Muscle layer of duodenum (tissue), 2 donors: Measurements from ENCODE around the gene HS3ST6.

Experiments used
- H3K27ac ChIP-seq: one replicate; pipeline ENCODE4 v1.7.0; 2013; ENCODE audit warnings: mild to moderate bottlenecking, low read length
- H3K27me3 ChIP-seq: one replicate; pipeline ENCODE4 v1.7.0; 2013; ENCODE audit warnings: low read depth, mild to moderate bottlenecking, control low read depth, low read length
- H3K36me3 ChIP-seq, 2 donors: one replicate each; pipeline ENCODE4 v1.7.0; 2013; ENCODE audit warnings: low read length in 2 of 2, control low read depth in 1 of 2, mild to moderate bottlenecking in 1 of 2; ENCODE audit not compliant: insufficient read depth in 2 of 2, control insufficient read depth in 1 of 2
- H3K4me1 ChIP-seq, 2 donors: one replicate each; pipeline ENCODE4 v1.7.0; 2013; ENCODE audit warnings: low read length in 2 of 2, mild to moderate bottlenecking in 2 of 2, control low read depth in 1 of 2, moderate library complexity in 1 of 2; ENCODE audit not compliant: insufficient read depth in 2 of 2, control insufficient read depth in 1 of 2
- H3K4me3 ChIP-seq, 2 donors: one replicate each; pipeline ENCODE4 v1.7.0; 2013; ENCODE audit warnings: low read length in 2 of 2, low read depth in 1 of 2, mild to moderate bottlenecking in 1 of 2
- H3K9me3 ChIP-seq, 2 donors: one replicate each; pipeline ENCODE4 v1.7.0; 2013; ENCODE audit warnings: low read length in 2 of 2, control low read depth in 1 of 2, mild to moderate bottlenecking in 1 of 2; ENCODE audit not compliant: control insufficient read depth in 1 of 2
- donor health status: healthy.

HS3ST6 gene

DNA sequence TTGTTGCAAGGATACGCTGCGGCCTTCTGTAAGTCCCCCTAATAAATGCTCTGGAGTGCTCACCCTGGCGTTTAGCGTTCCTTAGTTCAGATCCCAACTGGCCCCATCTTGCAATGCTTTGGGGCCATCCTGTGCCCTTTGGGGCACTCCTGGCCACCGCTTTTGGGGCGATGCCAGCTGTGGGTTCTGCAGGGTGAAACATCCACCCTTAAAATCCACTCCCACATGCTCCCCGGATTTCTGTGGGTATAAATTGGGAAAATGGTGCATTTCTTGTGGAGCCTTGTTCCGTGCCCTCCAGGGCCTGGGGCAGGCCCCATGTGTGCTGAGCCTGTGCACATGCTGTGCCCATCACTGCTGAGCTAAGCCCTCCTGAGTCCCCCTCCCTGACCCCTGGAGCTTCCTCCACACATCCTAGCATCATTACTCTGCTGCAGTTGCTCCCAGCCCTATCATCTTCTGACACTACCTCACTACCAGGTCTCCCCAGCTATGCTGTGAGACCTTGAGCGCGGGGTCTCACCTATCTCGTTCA lies 18.8 kb upstream of the HS3ST6 start:
- Histone ChIP-seq H3K27ac (no peak overlapping the region), H3K27me3 (no peaks in the 10 kb centered on the region), H3K36me3 (peaks cover 16 to 40% of the 10 kb centered on the region in 2 donors), H3K9me3 (no peaks in the 10 kb centered on the region), H3K4me1 (peaks cover 7% of the 10 kb centered on the region in 2 donors), H3K4me3 (no peak overlapping the region)

- Histone ChIP-seq H3K27me3 (no peaks in the 10 kb centered on the region), H3K9me3 (no peaks in the 10 kb centered on the region), H3K4me3 (no peak overlapping the region), H3K27ac (no peak overlapping the region), H3K36me3 (peaks cover 7 to 13% of the 10 kb centered on the region in 2 donors), H3K4me1 (peaks cover 0 to 3% of the 10 kb centered on the region in 2 donors)
These were observed 15.0 kb upstream of the HS3ST6 start for GRCh38 chr16:1933097-1933661.

- H3K4me3 ChIP-seq, result no peak overlapping the region
- H3K27me3 ChIP-seq, result no peaks in the 10 kb centered on the region
- H3K36me3 ChIP-seq, result peaks cover 4 to 5% of the 10 kb centered on the region in 2 donors
- H3K4me1 ChIP-seq, result peaks cover 0 to 3% of the 10 kb centered on the region in 2 donors
- no peaks in the 10 kb centered on the region for H3K9me3 ChIP-seq
- H3K27ac ChIP-seq, result no peak overlapping the region
These were observed 14.1 kb upstream of the HS3ST6 start for GRCh38 chr16:1932050-1933028.

DNA sequence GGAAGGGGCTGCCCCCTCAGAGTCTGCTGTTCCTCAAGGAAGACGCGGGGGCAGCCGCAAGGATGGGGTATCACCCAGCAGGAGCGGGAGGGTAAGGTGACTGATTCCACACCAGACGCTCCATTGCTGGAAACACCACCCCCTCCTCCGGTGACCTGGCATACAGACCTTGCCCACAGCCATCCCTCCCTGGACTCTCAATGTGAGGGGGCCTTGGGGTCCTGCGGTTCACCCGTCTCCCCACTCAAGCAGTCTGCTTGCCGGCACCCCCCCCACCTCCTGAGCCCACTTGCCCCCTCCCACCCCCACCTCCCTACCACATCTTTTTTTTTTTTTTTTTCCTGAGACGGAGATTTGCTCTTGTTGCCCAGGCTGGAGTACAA lies 12.1 kb upstream of the HS3ST6 start:
- H3K4me3 ChIP-seq, result no peak overlapping the region
- no peaks in the 10 kb centered on the region for H3K36me3 ChIP-seq
- peaks cover 0 to 3% of the 10 kb centered on the region in 2 donors for H3K4me1 ChIP-seq
- H3K27me3 ChIP-seq, result no peaks in the 10 kb centered on the region
- no peak overlapping the region for H3K27ac ChIP-seq
- no peaks in the 10 kb centered on the region for H3K9me3 ChIP-seq

DNA sequence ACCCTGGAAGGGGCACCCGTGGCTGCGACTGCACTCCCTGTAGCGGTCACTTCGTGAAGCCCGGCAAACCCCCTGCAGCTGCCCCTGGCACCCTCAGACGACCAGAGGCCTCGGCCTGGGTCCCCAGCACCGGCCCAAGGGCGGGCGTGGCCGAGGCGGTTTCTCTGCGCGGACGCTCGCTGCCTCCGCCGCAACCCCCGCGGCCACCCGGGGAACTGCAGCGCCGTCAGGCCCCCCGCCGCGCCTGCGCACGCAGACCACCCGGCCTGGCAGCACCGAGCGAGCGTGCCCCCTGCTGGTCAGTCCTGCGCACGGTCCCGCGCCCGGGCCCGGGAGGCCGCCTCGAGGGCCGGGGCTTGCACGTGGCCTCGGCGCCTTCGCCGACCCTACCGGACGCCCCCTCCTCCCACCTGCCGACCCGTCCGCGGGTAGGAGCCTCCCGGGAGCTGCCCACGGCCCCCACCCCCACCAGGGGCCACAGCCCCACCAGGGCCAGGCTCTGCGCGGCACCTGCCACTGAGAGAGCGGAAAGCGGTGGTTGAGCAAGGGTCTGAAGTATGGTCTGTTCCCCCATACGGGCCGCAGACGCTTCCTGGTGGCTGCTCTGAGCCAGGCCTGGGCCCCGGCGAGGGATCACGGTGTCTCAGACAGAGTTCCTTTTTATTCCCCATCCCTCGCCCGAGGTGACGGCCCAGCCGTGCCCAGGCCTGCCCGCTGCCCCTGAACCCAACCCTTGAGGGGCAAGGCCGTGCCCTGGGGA lies 11.5 kb upstream of the HS3ST6 start:
- H3K4me1 ChIP-seq, result peaks cover 0 to 3% of the 10 kb centered on the region in 2 donors
- H3K27ac ChIP-seq, result no peak overlapping the region
- H3K27me3 ChIP-seq, result no peaks in the 10 kb centered on the region
- H3K36me3 ChIP-seq, result no peaks in the 10 kb centered on the region
- H3K4me3 ChIP-seq, result peak overlapping the region in 1 of 2 donors; percentile 77
- no peaks in the 10 kb centered on the region for H3K9me3 ChIP-seq

- Histone ChIP-seq H3K4me3 (peak overlapping the region; percentile 47 to 77), H3K27ac (no peak overlapping the region), H3K4me1 (peaks cover 0 to 3% of the 10 kb centered on the region in 2 donors)
These were observed 10.9 kb upstream of the HS3ST6 start for GRCh38 chr16:1929105-1929504.

DNA sequence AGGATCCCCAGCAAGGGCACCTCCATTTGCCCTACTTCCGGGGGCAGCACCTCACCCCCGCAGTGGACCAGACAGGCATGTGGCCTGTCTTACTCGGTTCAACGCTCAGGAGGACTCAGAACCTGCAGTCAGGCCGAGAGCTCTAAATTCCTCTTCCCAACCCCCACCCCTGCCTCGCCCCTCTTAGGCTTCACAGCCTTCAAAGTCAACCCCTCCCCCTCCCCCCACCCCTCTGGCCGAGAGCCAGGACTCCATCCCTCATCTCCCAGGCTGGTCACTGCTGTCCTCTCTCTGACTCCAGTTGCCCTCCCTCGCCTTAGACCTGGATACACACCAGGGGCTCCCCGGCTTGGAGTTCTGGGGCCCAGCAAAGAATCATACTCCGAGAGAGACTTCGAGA lies 8.1 kb upstream of the HS3ST6 start:
- Histone ChIP-seq H3K36me3 (no peaks in the 10 kb centered on the region), H3K27ac (no peak overlapping the region), H3K4me1 (peaks cover 0 to 10% of the 10 kb centered on the region in 2 donors), H3K9me3 (peaks cover 0 to 2% of the 10 kb centered on the region in 2 donors), H3K27me3 (peaks cover 15% of the 10 kb centered on the region), H3K4me3 (no peak overlapping the region)

More at GRCh38 chr16:1929105-1929504, 10.9 kb upstream of the HS3ST6 start:
- H3K36me3 ChIP-seq, result no peaks in the 10 kb centered on the region
- no peaks in the 10 kb centered on the region for H3K27me3 ChIP-seq
- no peaks in the 10 kb centered on the region for H3K9me3 ChIP-seq

DNA sequence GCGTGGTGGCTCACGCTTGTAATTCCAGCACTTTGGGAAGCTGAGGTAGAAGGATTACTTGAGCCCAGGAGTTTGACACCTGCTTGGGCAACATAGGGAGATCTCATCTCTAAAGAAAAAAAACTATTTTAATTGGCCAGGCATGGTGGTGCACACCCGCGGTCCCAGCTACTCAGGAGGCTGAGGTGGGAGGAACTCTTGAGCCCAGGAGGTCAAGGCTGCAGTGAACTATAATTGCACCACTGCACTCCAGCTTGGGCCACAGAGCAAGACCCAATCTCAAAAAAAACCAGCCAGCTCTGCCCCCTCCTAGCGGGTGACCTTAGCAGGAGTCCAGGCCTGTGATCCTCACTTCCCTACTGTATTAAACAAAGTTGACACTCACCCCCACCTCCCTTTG lies 5.9 kb upstream of the HS3ST6 start:
- Histone ChIP-seq H3K4me3 (no peak overlapping the region), H3K27me3 (peaks cover 37% of the 10 kb centered on the region), H3K36me3 (no peaks in the 10 kb centered on the region), H3K4me1 (peaks cover 0 to 8% of the 10 kb centered on the region in 2 donors), H3K9me3 (peaks cover 0 to 2% of the 10 kb centered on the region in 2 donors), H3K27ac (no peak overlapping the region)

- peaks cover 43% of the 10 kb centered on the region for H3K27me3 ChIP-seq
- H3K27ac ChIP-seq, result no peak overlapping the region
- peaks cover 0 to 9% of the 10 kb centered on the region in 2 donors for H3K4me1 ChIP-seq
- no peak overlapping the region for H3K4me3 ChIP-seq
- H3K36me3 ChIP-seq, result no peaks in the 10 kb centered on the region
- peaks cover 0 to 2% of the 10 kb centered on the region in 2 donors for H3K9me3 ChIP-seq
These were observed 5.3 kb upstream of the HS3ST6 start for GRCh38 chr16:1923299-1924034.

GRCh38 chr16:1922357-1922756 lies 4.1 kb upstream of the HS3ST6 start:
- Histone ChIP-seq H3K27me3 (peaks cover 48% of the 10 kb centered on the region), H3K27ac (no peak overlapping the region), H3K9me3 (peaks cover 0 to 2% of the 10 kb centered on the region in 2 donors), H3K36me3 (no peaks in the 10 kb centered on the region), H3K4me3 (no peak overlapping the region), H3K4me1 (peaks cover 0 to 14% of the 10 kb centered on the region in 2 donors)
